SU-DHL-6 (cell line): ENCODE data around the gene RANBP1.
A peak's percentile ranks its signal among the peaks of the same experiment; 100 is the strongest.

ENCODE experiments used
- EZH2phosphoT487 ChIP-seq: fragments of 200-600 bp; sonication (generic), shearing (Covaris generic); conservative IDR thresholded peaks from 2 replicates; pipeline ENCODE4 v1.6.1; 2018; ENCODE audit warnings: mild to moderate bottlenecking, antibody characterized with exemption, low read length, moderate library complexity, mixed read lengths
- TF ChIP-seq, protein P1 (sequence below): fragments of 200-600 bp; sonication (generic); IDR thresholded peaks from one replicate; pipeline ENCODE4 v1.5.1; 2017; ENCODE audit warnings: antibody characterized with exemption, mild to moderate bottlenecking, low read length, moderate library complexity; ENCODE audit not compliant: insufficient read depth, poor library complexity, severe bottlenecking

DNA sequence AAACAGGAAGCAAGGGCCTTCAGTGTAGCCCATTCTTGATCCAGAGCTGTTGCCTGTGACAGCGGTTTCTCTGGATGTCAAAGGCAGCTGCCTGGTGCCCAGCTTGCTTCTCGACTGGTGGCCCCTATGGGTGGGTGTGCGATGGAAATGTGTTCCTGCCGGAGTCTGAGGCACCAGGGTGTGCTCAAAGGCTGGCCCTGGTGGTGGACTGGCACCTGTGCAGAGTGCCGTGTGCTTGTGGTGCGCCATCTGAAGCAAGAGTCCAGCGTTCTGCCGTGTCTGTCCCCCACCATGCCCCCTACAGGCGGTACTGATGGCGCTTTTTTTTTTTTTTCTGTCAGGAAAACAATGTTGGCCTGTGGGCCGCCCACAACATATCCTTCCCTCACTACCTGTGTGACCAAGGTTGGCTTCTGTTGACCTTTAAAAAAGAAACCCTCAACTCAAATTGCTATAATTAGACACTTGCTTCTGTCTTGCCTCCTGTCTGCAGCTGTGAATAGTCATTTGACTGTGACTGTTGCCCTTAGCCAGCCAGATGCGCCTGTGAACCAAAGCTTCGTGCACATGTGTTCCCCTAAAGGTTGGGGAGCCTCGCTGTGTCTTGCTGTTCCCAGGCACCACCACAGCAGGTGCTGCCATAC lies 4.7 kb upstream of the RANBP1 start:
- TF ChIP-seq, protein P1, sequence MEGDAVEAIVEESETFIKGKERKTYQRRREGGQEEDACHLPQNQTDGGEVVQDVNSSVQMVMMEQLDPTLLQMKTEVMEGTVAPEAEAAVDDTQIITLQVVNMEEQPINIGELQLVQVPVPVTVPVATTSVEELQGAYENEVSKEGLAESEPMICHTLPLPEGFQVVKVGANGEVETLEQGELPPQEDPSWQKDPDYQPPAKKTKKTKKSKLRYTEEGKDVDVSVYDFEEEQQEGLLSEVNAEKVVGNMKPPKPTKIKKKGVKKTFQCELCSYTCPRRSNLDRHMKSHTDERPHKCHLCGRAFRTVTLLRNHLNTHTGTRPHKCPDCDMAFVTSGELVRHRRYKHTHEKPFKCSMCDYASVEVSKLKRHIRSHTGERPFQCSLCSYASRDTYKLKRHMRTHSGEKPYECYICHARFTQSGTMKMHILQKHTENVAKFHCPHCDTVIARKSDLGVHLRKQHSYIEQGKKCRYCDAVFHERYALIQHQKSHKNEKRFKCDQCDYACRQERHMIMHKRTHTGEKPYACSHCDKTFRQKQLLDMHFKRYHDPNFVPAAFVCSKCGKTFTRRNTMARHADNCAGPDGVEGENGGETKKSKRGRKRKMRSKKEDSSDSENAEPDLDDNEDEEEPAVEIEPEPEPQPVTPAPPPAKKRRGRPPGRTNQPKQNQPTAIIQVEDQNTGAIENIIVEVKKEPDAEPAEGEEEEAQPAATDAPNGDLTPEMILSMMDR = peak; percentile 22
- TF ChIP-seq EZH2phosphoT487 = no peak
